Effector memory CD8-positive, alpha-beta T cell (primary cell): Measurements from ENCODE around the gene PPP2R2C.

Experiments used
- ATAC-seq: fragments of 150-1000 bp; cut with Tn5 transposase; replicated peaks from 2 replicates; pipeline ENCODE4 v1.10.0; 2021; ENCODE audit warnings: mild to moderate bottlenecking, moderate library complexity
- DNase-seq, 3 experiments: peaks; one replicate each; pipeline ENCODE4 v3.0.0; 2021
- H3K27ac Mint-ChIP-seq, 2 donors: one replicate each; pipeline ENCODE4 v1.8.0; 2022; ENCODE audit warnings: mild to moderate bottlenecking in 2 of 2, mixed read lengths in 2 of 2, moderate library complexity in 2 of 2
- H3K27me3 Mint-ChIP-seq, 2 donors: one replicate each; pipeline ENCODE4 v1.8.0; 2022; ENCODE audit warnings: mixed read lengths in 2 of 2
- H3K36me3 Mint-ChIP-seq: one replicate; pipeline ENCODE4 v1.8.0; 2022; ENCODE audit warnings: mild to moderate bottlenecking, moderate library complexity, mixed read lengths; ENCODE audit not compliant: insufficient read depth
- H3K4me1 Mint-ChIP-seq, 2 donors: one replicate each; pipeline ENCODE4 v1.8.0; 2022; ENCODE audit warnings: low read depth in 2 of 2, mixed read lengths in 2 of 2
- H3K4me3 Mint-ChIP-seq, 2 donors: one replicate each; pipeline ENCODE4 v1.8.0; 2022; ENCODE audit warnings: mild to moderate bottlenecking in 2 of 2, mixed read lengths in 2 of 2, moderate library complexity in 2 of 2
- H3K9me3 Mint-ChIP-seq, 2 donors: one replicate each; pipeline ENCODE4 v1.8.0; 2022; ENCODE audit warnings: mixed read lengths in 2 of 2

Gene PPP2R2C

GRCh38 chr4:6416518-6417286 lies 55.7 kb downstream of the PPP2R2C start:
- Mint-ChIP-seq H3K36me3 (no peaks in the 10 kb centered on the region), H3K4me3 (no peak overlapping the region), H3K27ac (no peak overlapping the region), H3K27me3 (peaks cover 39 to 71% of the 10 kb centered on the region in 2 donors), H3K9me3 (peaks cover 0 to 3% of the 10 kb centered on the region in 2 donors), H3K4me1 (no peaks in the 10 kb centered on the region)
- ATAC-seq (no peak), DNase-seq (no peak)

- Mint-ChIP-seq H3K4me3 (no peak overlapping the region), H3K4me1 (no peaks in the 10 kb centered on the region), H3K27ac (no peak overlapping the region), H3K9me3 (peaks cover 0 to 3% of the 10 kb centered on the region in 2 donors), H3K27me3 (peaks cover 36 to 79% of the 10 kb centered on the region in 2 donors), H3K36me3 (no peaks in the 10 kb centered on the region)
- ATAC-seq (no peak), DNase-seq (no peak)
These were observed 57.2 kb downstream of the PPP2R2C start for GRCh38 chr4:6415031-6415705.

GRCh38 chr4:6414578-6414977 lies 57.8 kb downstream of the PPP2R2C start:
- peaks cover 38 to 79% of the 10 kb centered on the region in 2 donors for H3K27me3 Mint-ChIP-seq

GRCh38 chr4:6410664-6411063 lies 61.8 kb downstream of the PPP2R2C start:
- no peak for ATAC-seq

More at GRCh38 chr4:6414578-6414977, 57.8 kb downstream of the PPP2R2C start:
- Mint-ChIP-seq H3K36me3 (no peaks in the 10 kb centered on the region), H3K27ac (no peak overlapping the region), H3K9me3 (peaks cover 0 to 3% of the 10 kb centered on the region in 2 donors), H3K4me3 (no peak overlapping the region), H3K4me1 (no peaks in the 10 kb centered on the region)
- ATAC-seq: no peak
- no peak for DNase-seq

DNA sequence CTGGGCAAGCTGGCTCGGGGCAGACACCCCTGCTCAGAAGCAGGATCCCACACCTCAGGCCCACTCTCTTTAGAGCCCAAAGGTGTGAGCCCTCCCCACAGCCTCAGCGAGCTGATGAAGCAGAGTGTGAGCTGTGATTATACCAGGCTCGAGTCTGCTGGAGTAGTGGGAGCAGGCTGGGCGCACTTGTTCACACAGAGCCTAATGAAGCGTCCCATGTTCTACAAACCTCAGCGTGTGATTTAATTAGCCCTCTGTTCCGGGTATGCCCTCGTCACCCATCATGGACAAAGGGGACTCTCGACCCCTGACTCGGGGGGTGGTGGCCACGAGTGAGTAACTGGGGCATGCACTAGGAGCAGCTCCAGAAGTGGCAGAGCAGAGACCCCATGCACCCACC lies 62.3 kb downstream of the PPP2R2C start:
- DNase-seq (no peak), ATAC-seq (no peak)
- peaks cover 33 to 75% of the 10 kb centered on the region in 2 donors for H3K27me3 Mint-ChIP-seq

More at GRCh38 chr4:6410664-6411063, 61.8 kb downstream of the PPP2R2C start:
- DNase-seq: no peak
- no peaks in the 10 kb centered on the region for H3K36me3 Mint-ChIP-seq
- H3K4me3 Mint-ChIP-seq: no peak overlapping the region
- H3K27ac Mint-ChIP-seq: no peak overlapping the region
- no peaks in the 10 kb centered on the region for H3K4me1 Mint-ChIP-seq
- H3K27me3 Mint-ChIP-seq: peaks cover 31 to 75% of the 10 kb centered on the region in 2 donors
- H3K9me3 Mint-ChIP-seq: peaks cover 0 to 3% of the 10 kb centered on the region in 2 donors

DNA sequence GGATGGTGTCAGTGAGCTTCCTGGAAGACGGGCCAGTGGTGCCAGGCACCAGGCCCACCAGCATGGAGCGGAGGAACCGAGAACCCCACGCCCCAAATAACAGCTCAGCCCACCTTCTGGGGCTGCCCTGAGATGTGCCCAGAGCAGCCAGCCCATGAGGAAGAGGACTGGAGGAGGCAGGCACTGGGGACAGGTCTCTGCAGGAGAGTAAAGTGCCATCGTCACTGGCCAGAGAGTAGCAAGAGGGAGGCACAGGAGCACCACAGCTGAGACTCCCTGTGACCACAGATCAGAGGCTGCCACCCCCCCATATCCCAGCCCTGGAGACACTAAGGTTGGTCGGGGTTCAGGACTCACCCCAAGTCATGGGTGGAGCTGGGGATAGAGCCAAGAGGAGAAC lies 63.0 kb downstream of the PPP2R2C start:
- H3K4me1 Mint-ChIP-seq: peaks cover 0 to 2% of the 10 kb centered on the region in 2 donors
- no peaks in the 10 kb centered on the region for H3K36me3 Mint-ChIP-seq
- H3K27me3 Mint-ChIP-seq: peaks cover 34 to 75% of the 10 kb centered on the region in 2 donors
- no peak overlapping the region for H3K27ac Mint-ChIP-seq
- ATAC-seq: no peak
- peaks cover 0 to 3% of the 10 kb centered on the region in 2 donors for H3K9me3 Mint-ChIP-seq
- no peak overlapping the region for H3K4me3 Mint-ChIP-seq
- DNase-seq: no peak

More for the DNA sequence above, 62.3 kb downstream of the PPP2R2C start:
- no peak overlapping the region for H3K27ac Mint-ChIP-seq
- no peaks in the 10 kb centered on the region for H3K36me3 Mint-ChIP-seq
- H3K4me1 Mint-ChIP-seq: peaks cover 0 to 2% of the 10 kb centered on the region in 2 donors
- no peak overlapping the region for H3K4me3 Mint-ChIP-seq
- H3K9me3 Mint-ChIP-seq: peaks cover 0 to 3% of the 10 kb centered on the region in 2 donors

DNA sequence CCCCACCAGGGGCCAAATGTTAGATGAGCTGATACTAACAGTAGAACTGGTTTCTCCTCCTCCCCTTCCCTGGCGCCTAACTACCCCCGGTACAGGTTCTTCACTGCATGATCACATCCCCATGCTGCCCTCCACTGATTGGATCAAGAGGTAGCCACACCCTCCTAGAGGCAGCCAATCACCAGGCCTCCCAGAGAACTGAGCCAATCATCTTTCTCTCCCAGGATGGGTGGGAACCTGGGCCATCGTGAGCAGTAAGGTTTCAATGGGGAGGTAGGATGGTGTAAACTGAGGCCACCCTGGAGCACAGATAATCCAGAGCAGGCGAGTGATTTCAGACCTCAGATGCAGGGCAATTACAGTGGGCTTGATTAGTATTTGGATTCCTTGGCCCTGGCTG lies 64.2 kb downstream of the PPP2R2C start:
- peaks cover 38 to 75% of the 10 kb centered on the region in 2 donors for H3K27me3 Mint-ChIP-seq
- ATAC-seq: no peak
- H3K9me3 Mint-ChIP-seq: peaks cover 0 to 3% of the 10 kb centered on the region in 2 donors
- DNase-seq: no peak
- peak overlapping the region in 1 of 2 donors; percentile 32 for H3K27ac Mint-ChIP-seq
- peaks cover 0 to 2% of the 10 kb centered on the region in 2 donors for H3K4me1 Mint-ChIP-seq
- no peak overlapping the region for H3K4me3 Mint-ChIP-seq
- no peaks in the 10 kb centered on the region for H3K36me3 Mint-ChIP-seq

DNA sequence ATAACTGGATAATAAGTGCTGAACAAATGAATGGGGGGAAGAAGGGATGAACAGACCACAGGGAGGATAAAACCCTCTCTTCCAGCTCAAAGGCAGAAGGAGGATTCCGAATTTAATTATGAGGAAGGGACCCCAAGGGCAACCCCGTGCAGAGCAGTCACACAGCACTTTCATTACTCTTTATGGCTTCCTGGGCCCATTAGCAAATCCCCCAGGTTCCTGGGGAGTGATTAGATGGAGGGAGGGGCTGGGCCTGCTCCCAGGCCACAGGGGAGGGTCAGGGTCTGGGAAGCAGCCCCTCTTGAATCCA lies 67.1 kb downstream of the PPP2R2C start:
- DNase-seq: no peak
- no peak for ATAC-seq
- Mint-ChIP-seq H3K27ac (no peak overlapping the region), H3K4me1 (peaks cover 0 to 9% of the 10 kb centered on the region in 2 donors), H3K9me3 (no peaks in the 10 kb centered on the region), H3K4me3 (no peak overlapping the region), H3K36me3 (no peaks in the 10 kb centered on the region), H3K27me3 (peaks cover 58 to 86% of the 10 kb centered on the region in 2 donors)

GRCh38 chr4:6404611-6405396 lies 67.6 kb downstream of the PPP2R2C start:
- no peak overlapping the region for H3K27ac Mint-ChIP-seq
- H3K27me3 Mint-ChIP-seq: peaks cover 57 to 86% of the 10 kb centered on the region in 2 donors
- no peaks in the 10 kb centered on the region for H3K9me3 Mint-ChIP-seq
- H3K4me1 Mint-ChIP-seq: peaks cover 0 to 10% of the 10 kb centered on the region in 2 donors
- H3K4me3 Mint-ChIP-seq: no peak overlapping the region
- ATAC-seq (no peak), DNase-seq (no peak)
- H3K36me3 Mint-ChIP-seq: no peaks in the 10 kb centered on the region

GRCh38 chr4:6403400-6403685 lies 69.1 kb downstream of the PPP2R2C start:
- Mint-ChIP-seq H3K36me3 (no peaks in the 10 kb centered on the region), H3K4me1 (peaks cover 0 to 10% of the 10 kb centered on the region in 2 donors), H3K4me3 (peak overlapping the region in 1 of 2 donors; percentile 25), H3K27ac (no peak overlapping the region), H3K27me3 (peaks cover 71 to 91% of the 10 kb centered on the region in 2 donors), H3K9me3 (no peaks in the 10 kb centered on the region)
- no peak for DNase-seq
- ATAC-seq: no peak

GRCh38 chr4:6402566-6403399 lies 69.6 kb downstream of the PPP2R2C start:
- Mint-ChIP-seq H3K4me3 (peak overlapping the region in 1 of 2 donors; percentile 25), H3K36me3 (no peaks in the 10 kb centered on the region), H3K27ac (no peak overlapping the region), H3K9me3 (no peaks in the 10 kb centered on the region), H3K4me1 (peaks cover 0 to 10% of the 10 kb centered on the region in 2 donors), H3K27me3 (peaks cover 77 to 94% of the 10 kb centered on the region in 2 donors)
- DNase-seq: no peak
- no peak for ATAC-seq

- peaks cover 87 to 99% of the 10 kb centered on the region in 2 donors for H3K27me3 Mint-ChIP-seq
- H3K9me3 Mint-ChIP-seq: no peaks in the 10 kb centered on the region
- peaks cover 0 to 10% of the 10 kb centered on the region in 2 donors for H3K4me1 Mint-ChIP-seq
- no peak for ATAC-seq
- no peaks in the 10 kb centered on the region for H3K36me3 Mint-ChIP-seq
- no peak overlapping the region for H3K4me3 Mint-ChIP-seq
- no peak overlapping the region for H3K27ac Mint-ChIP-seq
- DNase-seq: no peak
These were observed 70.6 kb downstream of the PPP2R2C start for GRCh38 chr4:6401797-6402196.
